Adrenal gland (tissue), 5 donors: ENCODE data around the gene CDYL.

ENCODE experiments used
- CTCF ChIP-seq, 6 experiments: fragments of 450-650 bp in 4 of 6; fragments of 200-600 bp in 2 of 6; sonication (generic) in 1 of 6; IDR thresholded peaks; 1 replicate in 5 of 6; 2 replicates in 1 of 6; pipeline versions ENCODE4 v1.5.1 to v1.8.0; 2016 to 2021; ENCODE audit warnings: antibody characterized with exemption in 6 of 6, mild to moderate bottlenecking in 2 of 6, moderate library complexity in 1 of 6
- POLR2A ChIP-seq, 2 donors: fragments of 450-650 bp; IDR thresholded peaks; one replicate each; pipeline ENCODE4 v1.6.1; 2017; ENCODE audit warnings: antibody characterized with exemption in 2 of 2, mild to moderate bottlenecking in 2 of 2, moderate library complexity in 1 of 2
- donor health status: DM: no; HTN: no; CAD: no.

- TF ChIP-seq CTCF (IDR thresholded peaks at IDR 0.05): no peak
- no peak for TF ChIP-seq POLR2A (IDR thresholded peaks at IDR 0.05)
These were observed 210.8 kb downstream of the CDYL start for GRCh38 chr6:4986999-4987398.
